AG08395 (cell line): ENCODE measurements around the gene ABCA7.

Experiments
- DNase-seq: peaks from one replicate; pipeline ENCODE4 v3.0.0; 2012; ENCODE audit warnings: mixed read lengths, low spot score

Gene ABCA7

DNA sequence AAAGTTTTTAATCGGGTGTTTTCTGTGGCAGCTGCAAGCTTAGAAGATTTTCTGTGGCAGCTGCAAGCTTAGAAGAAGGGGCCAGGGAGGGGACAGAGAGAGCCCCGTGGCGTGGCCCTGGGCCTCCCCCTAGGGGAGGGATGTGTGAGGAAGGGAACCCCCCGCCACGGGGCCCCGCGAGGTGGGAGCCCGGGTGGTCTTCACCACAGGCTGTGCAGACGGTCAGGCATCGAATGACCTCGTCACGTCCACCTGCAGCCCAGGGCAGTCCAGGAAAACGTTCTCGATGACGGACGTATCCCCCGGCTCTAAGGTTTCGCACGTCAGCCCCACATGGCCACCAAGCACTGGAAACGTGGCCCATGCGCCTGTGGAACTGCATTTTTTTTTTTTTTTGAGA lies 46.7 kb downstream of the ABCA7 start:
- DNase-seq: no peak

- no peak for DNase-seq
Measured at GRCh38 chr19:1087813-1088415, 48.0 kb downstream of the ABCA7 start.

GRCh38 chr19:1088416-1089010 lies 48.6 kb downstream of the ABCA7 start:
- no peak for DNase-seq

- DNase-seq: no peak
Measured at GRCh38 chr19:1089126-1089771, 49.3 kb downstream of the ABCA7 start.

DNA sequence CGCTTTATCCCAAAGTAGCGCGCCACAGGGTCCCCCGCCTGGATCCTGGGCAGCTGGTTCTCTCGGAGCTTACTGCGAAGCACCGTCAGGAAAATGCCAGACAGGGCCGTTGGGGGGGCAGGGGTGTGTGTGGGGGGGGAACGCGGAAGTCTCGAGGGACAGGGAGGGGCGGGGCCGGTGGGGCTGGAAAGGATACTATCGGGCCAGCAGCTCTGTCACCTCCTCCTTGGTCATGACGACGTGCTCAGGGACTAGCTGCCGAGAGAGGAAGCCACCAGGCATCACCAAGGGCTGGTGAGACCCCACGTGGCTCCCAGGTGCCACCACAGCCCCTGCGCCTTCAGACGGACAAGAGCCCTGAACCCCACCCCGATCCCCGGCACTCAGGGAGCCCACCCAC lies 50.0 kb downstream of the ABCA7 start:
- DNase-seq: no peak

DNA sequence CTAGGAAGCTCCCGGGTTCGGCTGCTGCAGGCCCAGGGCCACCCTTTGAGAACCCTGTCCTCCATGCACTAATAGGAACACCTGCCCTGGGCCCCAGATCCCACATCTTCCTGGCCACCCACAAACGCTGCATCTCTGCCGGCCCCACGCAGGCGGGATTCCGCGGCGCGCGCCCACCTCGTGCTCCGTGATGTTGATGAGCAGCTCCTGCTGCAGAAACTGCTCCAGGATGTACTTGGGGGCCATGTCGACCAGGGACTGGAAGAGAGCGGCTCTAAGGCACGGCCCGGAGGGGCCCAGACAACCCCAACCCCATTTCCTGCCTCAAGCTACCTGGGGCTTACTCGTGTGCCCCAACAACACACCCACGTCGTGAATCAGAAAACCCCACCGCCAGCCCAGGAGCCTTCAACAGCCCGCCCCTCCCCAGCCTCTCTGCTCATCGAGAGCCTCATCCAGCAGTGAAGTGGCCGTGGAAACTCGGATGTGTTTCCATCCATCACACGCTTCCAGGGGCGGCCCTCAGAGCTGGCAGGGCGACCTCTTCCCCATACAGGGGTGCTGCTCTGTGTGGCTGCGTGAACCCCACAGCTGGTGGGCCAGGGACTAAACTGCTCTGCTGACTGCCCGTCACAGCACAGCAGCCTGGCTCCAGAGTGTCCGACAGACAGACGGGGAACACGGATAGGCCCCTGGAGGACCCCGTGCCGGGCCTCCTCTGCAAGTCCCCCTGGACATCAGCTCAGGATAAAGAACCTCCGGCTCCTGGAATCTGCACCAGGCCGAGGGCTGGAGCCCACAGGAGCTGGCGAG lies 51.0 kb downstream of the ABCA7 start:
- no peak for DNase-seq

DNA sequence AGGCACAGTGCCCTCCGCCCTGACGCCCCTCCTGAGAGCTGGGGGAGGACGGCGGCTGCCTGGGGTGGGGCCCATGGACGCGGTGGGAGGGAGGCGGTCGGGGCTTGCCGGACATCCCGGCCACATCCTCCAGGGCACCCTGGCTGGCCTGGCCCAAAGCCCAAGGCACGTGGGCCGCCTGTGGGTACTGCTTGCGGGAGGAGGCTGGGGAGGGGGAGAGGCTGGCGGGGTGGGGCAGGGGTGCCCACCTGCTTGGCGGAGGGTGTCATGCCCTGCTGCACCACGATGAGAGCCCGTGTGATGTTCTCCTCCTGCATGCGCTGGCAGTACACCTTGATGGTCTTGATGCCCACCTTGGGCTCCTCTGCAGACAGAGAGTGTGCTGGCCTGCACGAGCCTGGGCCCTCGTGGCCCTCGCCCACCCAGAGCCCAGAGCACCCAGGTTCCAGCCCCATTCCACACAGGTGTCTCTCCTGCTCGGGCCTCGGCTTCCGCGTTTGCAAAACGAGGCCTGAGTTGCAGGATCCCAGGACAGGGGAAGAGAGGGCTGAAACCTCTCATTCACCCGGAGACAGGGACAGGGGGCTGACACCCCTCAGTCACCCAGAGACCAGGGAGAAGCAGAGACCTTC lies 51.8 kb downstream of the ABCA7 start:
- no peak for DNase-seq

- no peak for DNase-seq
Measured at GRCh38 chr19:1093330-1093729, 53.4 kb downstream of the ABCA7 start.

GRCh38 chr19:1093811-1094553 lies 54.1 kb downstream of the ABCA7 start:
- DNase-seq: no peak

GRCh38 chr19:1094655-1094977 lies 54.7 kb downstream of the ABCA7 start:
- DNase-seq: no peak

DNA sequence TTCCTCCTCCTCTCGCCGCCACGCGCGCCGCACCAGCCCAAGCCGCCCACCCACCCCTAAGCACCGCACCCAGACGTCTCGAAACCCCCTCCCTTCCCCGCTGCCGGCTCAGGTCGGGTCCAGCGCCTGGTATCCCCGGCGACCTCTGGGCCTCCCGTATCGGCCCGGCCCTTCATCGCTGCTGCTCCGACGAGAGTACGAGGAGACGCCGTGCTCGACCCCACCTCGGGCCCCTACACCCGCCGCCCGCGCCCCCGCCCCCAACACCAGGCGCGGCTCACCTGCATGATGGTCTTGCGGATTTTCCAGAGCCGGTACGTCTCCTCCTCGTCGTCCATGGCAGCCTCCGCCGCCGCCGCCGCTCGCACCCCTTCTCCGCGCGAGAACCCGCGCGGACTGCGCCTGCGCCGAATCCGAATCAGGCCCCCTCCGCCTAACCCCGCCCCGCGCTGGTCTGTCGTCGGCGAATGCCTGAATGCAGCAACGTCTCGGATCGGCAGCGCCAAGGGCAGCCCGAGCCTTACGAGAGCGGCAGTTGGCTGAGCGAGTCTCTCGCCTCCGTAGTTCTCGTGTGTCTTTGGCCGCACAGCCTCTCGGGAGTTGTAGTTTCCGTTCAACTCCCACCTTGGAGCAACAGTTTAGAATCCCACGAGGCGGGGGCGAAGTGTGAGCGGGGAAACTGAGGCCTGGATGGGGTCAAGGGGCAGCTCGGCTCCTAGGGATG lies 55.2 kb downstream of the ABCA7 start, which contains the start of gene POLR2E:
Gene POLR2E (minus strand): TSS at position 398 of the 724 bp plus-strand sequence. CDS start 60 bp downstream, at position 338.
- DNase-seq: peak; percentile 99

GRCh38 chr19:1097810-1098176 lies 57.9 kb downstream of the ABCA7 start:
- no peak for DNase-seq

DNA sequence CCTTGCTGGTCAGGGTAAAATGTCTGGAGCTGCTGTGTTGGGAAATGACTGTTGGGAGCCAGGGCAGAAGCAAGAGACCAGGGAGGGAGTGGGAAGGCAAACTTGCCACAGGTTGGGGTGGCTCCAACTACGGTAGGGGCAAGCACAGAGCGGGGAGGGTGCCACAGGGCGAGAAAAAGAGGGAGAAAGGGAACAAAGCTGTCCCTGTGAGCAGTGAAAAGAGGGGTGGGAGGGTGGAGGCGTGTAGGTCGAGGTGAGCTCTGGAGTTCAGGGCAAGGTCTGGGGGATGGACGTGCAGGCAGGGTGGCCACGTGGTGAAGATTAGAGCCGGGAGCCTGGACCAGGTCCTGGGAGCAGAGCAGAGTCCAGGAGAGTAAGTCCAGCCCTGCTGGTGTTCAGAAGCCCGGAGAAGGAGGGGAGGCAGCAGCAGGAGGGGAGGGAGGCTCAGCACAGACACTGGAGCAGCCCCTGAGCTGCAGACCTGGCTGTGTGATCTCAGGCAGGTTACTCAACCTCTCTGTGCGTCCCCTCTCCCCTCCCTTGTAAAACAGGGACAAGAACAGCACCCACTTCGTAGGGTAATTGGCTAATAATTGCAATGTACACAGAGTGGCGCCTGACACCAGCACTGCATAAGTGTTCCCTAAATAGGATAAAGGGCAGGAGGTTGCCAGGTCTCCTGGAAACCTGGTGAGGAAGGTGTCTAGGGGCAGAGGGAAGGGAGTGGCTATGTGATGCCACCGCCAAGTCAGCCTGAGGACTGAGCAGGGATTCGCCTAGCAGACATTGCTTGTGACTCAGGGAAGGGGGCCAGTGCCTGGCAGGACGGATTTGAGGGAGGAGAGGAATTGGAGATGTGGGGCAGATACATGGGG lies 58.5 kb downstream of the ABCA7 start:
- no peak for DNase-seq

GRCh38 chr19:1101337-1101698 lies 61.4 kb downstream of the ABCA7 start:
- DNase-seq: no peak

- DNase-seq: peak; percentile 82
Measured at GRCh38 chr19:1102407-1103131, 62.7 kb downstream of the ABCA7 start.

GRCh38 chr19:1103132-1103707 lies 63.3 kb downstream of the ABCA7 start:
- no peak for DNase-seq

- peak; percentile 98 for DNase-seq
Measured at GRCh38 chr19:1103708-1104310, 63.9 kb downstream of the ABCA7 start, which contains the start of gene GPX4. TSS of gene GPX4 (plus strand) at chr19:1103994. CDS start at chr19:1104044, 50 bp downstream.

DNA sequence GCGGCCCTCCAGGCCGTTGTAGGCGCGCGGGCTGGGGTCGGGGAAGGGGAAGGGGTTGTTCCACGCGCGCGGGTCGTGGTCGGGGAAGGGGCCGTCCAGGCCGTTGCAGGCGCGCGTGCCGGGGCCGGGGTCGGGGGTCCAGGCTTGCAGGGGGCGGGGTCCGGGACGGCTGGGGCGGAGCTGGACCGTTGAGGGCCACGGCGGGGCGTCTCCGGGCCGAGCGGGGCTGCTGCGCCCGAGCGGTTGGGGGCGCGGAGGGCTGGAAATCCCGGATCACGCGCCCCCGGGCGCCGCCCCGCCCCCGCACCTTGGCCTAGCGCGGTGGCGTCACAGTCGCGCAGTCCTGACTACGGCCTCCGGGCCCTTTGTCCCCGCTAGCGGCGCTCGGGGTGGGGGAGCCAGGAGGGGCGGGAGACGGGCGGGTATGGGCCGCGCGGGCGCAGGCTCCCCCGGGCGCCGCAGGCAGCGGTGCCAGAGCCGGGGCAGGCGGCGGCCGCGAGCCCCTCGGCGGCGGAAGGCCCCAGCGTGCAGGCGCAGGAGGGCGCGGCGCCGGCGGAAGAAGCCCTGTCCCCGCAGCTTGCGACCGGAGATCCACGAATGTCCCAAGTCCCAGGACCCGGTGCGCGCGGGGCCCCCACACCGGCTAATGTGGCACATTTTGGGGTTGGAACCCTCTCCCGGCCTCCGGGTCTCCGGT lies 64.6 kb downstream of the ABCA7 start:
- peak; percentile 58 for DNase-seq
